Measurements from ENCODE around the gene CST3.

Gene CST3

GRCh38 chr20:23630392-23630849 is 7.3 kb downstream of the CST3 start:
- in situ Hi-C loops (cut with MboI; ENCODE audit: low sequenced_read_pairs), result loop anchor here (25.0 kb wide), 1 partner anchor 618 kb away; no protein-coding TSS in a partner anchor

- in situ Hi-C loops (cut with MboI; ENCODE audit: low sequenced_read_pairs), result loop anchor here (25.0 kb wide), 1 partner anchor 617 kb away; no protein-coding TSS in a partner anchor
These were observed 8.0 kb downstream of the CST3 start for GRCh38 chr20:23629542-23630391.

GRCh38 chr20:23629017-23629541 is 8.7 kb downstream of the CST3 start:
- in situ Hi-C loops (cut with MboI; ENCODE audit: low sequenced_read_pairs), result loop anchor here (25.0 kb wide), 1 partner anchor 617 kb away; no protein-coding TSS in a partner anchor

- in situ Hi-C loops (cut with MboI; ENCODE audit: low sequenced_read_pairs), result loop anchor here (25.0 kb wide), 1 partner anchor 616 kb away; no protein-coding TSS in a partner anchor
These were observed 9.2 kb downstream of the CST3 start for GRCh38 chr20:23628402-23629016.

- in situ Hi-C loops (cut with MboI; ENCODE audit: low sequenced_read_pairs), result loop anchor here (25.0 kb wide), 1 partner anchor 615 kb away; no protein-coding TSS in a partner anchor
These were observed 10.3 kb downstream of the CST3 start for GRCh38 chr20:23627501-23627900.

- in situ Hi-C loops (cut with MboI; ENCODE audit: low sequenced_read_pairs), result loop anchor here (25.0 kb wide), 1 partner anchor 614 kb away; no protein-coding TSS in a partner anchor
These were observed 11.6 kb downstream of the CST3 start for GRCh38 chr20:23626040-23626620.

GRCh38 chr20:23625236-23625964 is 12.4 kb downstream of the CST3 start:
- in situ Hi-C loops (cut with MboI; ENCODE audit: low sequenced_read_pairs), result loop anchor here (25.0 kb wide), 1 partner anchor 613 kb away; no protein-coding TSS in a partner anchor

- in situ Hi-C loops (cut with MboI; ENCODE audit: low sequenced_read_pairs), result loop anchor here (25.0 kb wide), 1 partner anchor 187 kb away; the partner anchor contains the start of gene CSTL1
These were observed 13.4 kb downstream of the CST3 start for GRCh38 chr20:23624324-23624691.

- in situ Hi-C loops (cut with MboI; ENCODE audit: low sequenced_read_pairs), result loop anchor here (25.0 kb wide), 1 partner anchor 186 kb away; the partner anchor contains the start of gene CSTL1
These were observed 14.0 kb downstream of the CST3 start for GRCh38 chr20:23623666-23624323.

GRCh38 chr20:23622839-23623343 is 14.9 kb downstream of the CST3 start:
- in situ Hi-C loops (cut with MboI; ENCODE audit: low sequenced_read_pairs), result loop anchor here (25.0 kb wide), 1 partner anchor 186 kb away; the partner anchor contains the start of gene CSTL1

GRCh38 chr20:23622401-23622800 is 15.4 kb downstream of the CST3 start:
- in situ Hi-C loops (cut with MboI; ENCODE audit: low sequenced_read_pairs), result loop anchor here (25.0 kb wide), 1 partner anchor 185 kb away; the partner anchor contains the start of gene CSTL1

GRCh38 chr20:23620670-23621386 is 16.9 kb downstream of the CST3 start:
- in situ Hi-C loops (cut with MboI; ENCODE audit: low sequenced_read_pairs), result loop anchor here (25.0 kb wide), 1 partner anchor 184 kb away; the partner anchor contains the start of gene CSTL1

GRCh38 chr20:23614163-23614562 is 23.6 kb downstream of the CST3 start:
- in situ Hi-C loops (cut with MboI; ENCODE audit: low sequenced_read_pairs), result loop anchor here (25.0 kb wide), 1 partner anchor 177 kb away; the partner anchor contains the start of gene CSTL1

GRCh38 chr20:23613676-23614075 is 24.1 kb downstream of the CST3 start:
- in situ Hi-C loops (cut with MboI; ENCODE audit: low sequenced_read_pairs), result loop anchor here (25.0 kb wide), 1 partner anchor 176 kb away; the partner anchor contains the start of gene CSTL1

GRCh38 chr20:23612396-23612795 is 25.4 kb downstream of the CST3 start:
- in situ Hi-C loops (cut with MboI; ENCODE audit: low sequenced_read_pairs), result loop anchor here (25.0 kb wide), 1 partner anchor 175 kb away; the partner anchor contains the start of gene CSTL1

GRCh38 chr20:23609486-23610109 is 28.2 kb downstream of the CST3 start:
- in situ Hi-C loops (cut with MboI; ENCODE audit: low sequenced_read_pairs), result loop anchor here (25.0 kb wide), 1 partner anchor 172 kb away; the partner anchor contains the start of gene CSTL1

- in situ Hi-C loops (cut with MboI; ENCODE audit: low sequenced_read_pairs), result loop anchor here (25.0 kb wide), 1 partner anchor 171 kb away; the partner anchor contains the start of gene CSTL1
These were observed 29.4 kb downstream of the CST3 start for GRCh38 chr20:23608251-23608846.
